Renal pelvis (tissue), 4 donors: ENCODE results near the gene PPCDC. TPM values are rescaled to one million over a fixed set of nuclear protein-coding genes. Genes with fewer than 3 reads are reported as not detected.

ENCODE experiments used
- DNase-seq: peaks from one replicate; pipeline ENCODE4 v3.0.0-alpha.2; 2013
- polyA plus RNA-seq, 3 donors: library from polyadenylated mRNA; unstranded; fragments of 120-200 nt; gene quantifications; one replicate each; pipeline ENCODE4 v1.2.1, GENCODE V29; 2013; ENCODE audit not compliant: insufficient read length in 3 of 3

The PPCDC gene
- polyA plus RNA-seq, 3 donors = 12.1 to 16.9 (median 14.8) TPM

GRCh38 chr15:75042730-75043508, 19.5 kb downstream of the PPCDC start:
- no peak for DNase-seq

GRCh38 chr15:75043509-75044257, 20.3 kb downstream of the PPCDC start:
- DNase-seq = peak; percentile 78

GRCh38 chr15:75044258-75044878, 21.0 kb downstream of the PPCDC start:
- no peak for DNase-seq

- DNase-seq = no peak
Measured at GRCh38 chr15:75045332-75046015, 22.1 kb downstream of the PPCDC start.

GRCh38 chr15:75048394-75048793, 25.0 kb downstream of the PPCDC start:
- DNase-seq = no peak

- no peak for DNase-seq
Measured at GRCh38 chr15:75049392-75049791, 26.0 kb downstream of the PPCDC start.

- DNase-seq = no peak
Measured at GRCh38 chr15:75050283-75050682, 26.9 kb downstream of the PPCDC start.

GRCh38 chr15:75051191-75051608, 27.8 kb downstream of the PPCDC start:
- DNase-seq = no peak

GRCh38 chr15:75051711-75052110, 28.3 kb downstream of the PPCDC start:
- no peak for DNase-seq

GRCh38 chr15:75052972-75053747, 29.8 kb downstream of the PPCDC start:
- no peak for DNase-seq

- DNase-seq = no peak
Measured at GRCh38 chr15:75053748-75054125, 30.3 kb downstream of the PPCDC start.

- DNase-seq = no peak
Measured at GRCh38 chr15:75054172-75054897, 30.9 kb downstream of the PPCDC start.

- DNase-seq = no peak
Measured at GRCh38 chr15:75056036-75056435, 32.6 kb downstream of the PPCDC start.

GRCh38 chr15:75058127-75058905, 34.9 kb downstream of the PPCDC start:
- no peak for DNase-seq

- no peak for DNase-seq
Measured at GRCh38 chr15:75059607-75060006, 36.2 kb downstream of the PPCDC start.

GRCh38 chr15:75061272-75061671, 37.9 kb downstream of the PPCDC start:
- DNase-seq = no peak

- DNase-seq = no peak
Measured at GRCh38 chr15:75062706-75063105, 39.3 kb downstream of the PPCDC start.

GRCh38 chr15:75063338-75063737, 39.9 kb downstream of the PPCDC start:
- DNase-seq = no peak

- DNase-seq = no peak
Measured at GRCh38 chr15:75063889-75064288, 40.5 kb downstream of the PPCDC start.

- DNase-seq = no peak
Measured at GRCh38 chr15:75064846-75065245, 41.5 kb downstream of the PPCDC start.
